ENCODE measurements around the gene SPIN2A. TPM values are rescaled to one million over a fixed set of nuclear protein-coding genes. Genes with fewer than 3 reads are reported as not detected.
"Not testable (repeated sequence)": the region's sequence is repeated elsewhere in the genome, so short reads cannot be mapped to it uniquely, and the experiment has no call there.

The SPIN2A gene
- polyA plus RNA-seq, 3 donors from 2014 or later = 0.09 TPM; not detected in 2

DNA sequence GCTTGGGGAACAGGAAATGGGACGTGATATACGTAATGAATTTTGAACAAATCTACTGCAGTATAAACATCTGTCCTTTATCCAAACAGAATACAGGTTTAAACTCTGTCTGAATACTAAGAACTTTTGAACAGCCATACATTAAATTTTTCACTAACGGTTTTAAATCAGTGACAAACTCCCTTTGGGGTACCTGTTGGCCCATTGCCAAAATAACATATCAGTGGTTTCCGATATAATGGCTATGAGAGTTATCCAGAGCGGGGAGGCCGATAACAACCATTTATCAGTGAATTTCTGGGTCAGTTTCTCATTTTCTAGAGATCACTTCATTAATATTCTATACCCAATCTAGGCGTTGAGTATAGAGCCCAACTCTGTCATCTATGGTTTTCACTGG, 5.2 kb downstream of the SPIN2A start:
- H3K4me3 Mint-ChIP-seq = no peak overlapping the region
- H3K36me3 Mint-ChIP-seq = peaks cover 0 to 5% (median 0%) of the 10 kb centered on the region in 3 donors
- no peak overlapping the region for H3K27ac Mint-ChIP-seq

DNA sequence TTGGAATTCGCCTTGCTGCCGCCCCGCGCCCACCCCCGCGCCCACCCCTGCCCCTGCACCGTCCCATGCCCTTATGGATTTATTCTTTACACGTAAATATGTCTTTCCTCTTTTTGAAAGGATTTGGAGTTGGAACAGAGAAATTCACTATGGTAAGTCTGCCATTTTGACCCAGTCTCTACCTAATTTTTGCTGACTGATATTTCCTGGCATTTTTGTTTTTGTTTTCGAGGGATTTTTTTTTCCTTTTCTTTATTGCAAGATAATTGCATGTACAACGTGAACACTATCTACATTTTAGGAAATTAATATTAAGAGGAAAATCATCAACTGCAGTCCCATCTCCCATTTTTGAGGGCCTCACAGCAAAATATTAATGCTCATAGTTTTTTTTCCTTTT, 15.4 kb downstream of the SPIN2A start:
- Mint-ChIP-seq H3K27me3 (ENCODE audit: low read depth in 3 of 3) (peaks cover 3% of the 10 kb centered on the region in 3 donors), H3K4me1 (peaks cover 6 to 7% of the 10 kb centered on the region in 2 donors)

More for the DNA sequence above, 5.2 kb downstream of the SPIN2A start:
- no peak for DNase-seq
- Mint-ChIP-seq H3K27me3 (ENCODE audit: low read depth in 3 of 3) (peaks cover 0 to 2% (median 0%) of the 10 kb centered on the region in 3 donors), H3K4me1 (no peaks in the 10 kb centered on the region), H3K9me3 (no peaks in the 10 kb centered on the region)

DNA sequence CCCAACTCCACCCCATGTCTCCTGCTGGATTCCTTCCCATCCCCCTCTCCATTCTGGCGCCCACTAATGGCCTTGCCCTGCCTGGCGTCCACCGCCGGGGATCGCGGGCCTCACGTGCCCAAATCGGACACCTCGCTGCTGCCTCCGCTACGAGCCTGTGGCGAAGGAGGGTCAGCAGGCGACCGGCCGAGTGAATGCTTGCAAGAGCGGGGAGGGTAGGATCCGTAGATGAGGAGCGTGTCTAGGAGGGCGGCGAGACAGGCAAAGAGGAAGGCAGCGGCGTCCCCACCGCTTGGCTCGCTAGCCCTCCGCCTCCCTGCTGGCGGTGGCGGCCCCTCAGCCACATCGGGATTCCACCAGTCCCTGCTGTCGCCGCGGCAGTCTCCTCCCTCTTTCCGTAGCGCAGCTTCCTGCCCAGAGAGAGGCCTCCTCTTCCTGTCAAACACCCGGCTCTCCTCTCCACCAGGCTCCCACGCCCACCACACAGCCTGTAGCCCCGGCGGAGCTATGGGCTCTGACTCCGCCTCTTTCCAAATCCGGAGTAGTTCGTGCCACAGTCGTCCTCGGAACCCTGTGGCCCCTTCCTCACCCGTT, 15.9 kb downstream of the SPIN2A start, which contains the start of gene SPIN2B:
Gene SPIN2B, minus strand, starts transcription at position 387 of the 594 bp plus-strand sequence.
- peak; percentile 73 to 77 (median 76) for DNase-seq
- Mint-ChIP-seq H3K36me3 (peaks cover 0 to 3% (median 0%) of the 10 kb centered on the region in 3 donors), H3K4me3 (peak within 1 kb of the TSS; percentile 92 to 96 (median 94)), H3K27ac (peak within 1 kb of the TSS; percentile 77 to 90 (median 86)), H3K27me3 (ENCODE audit: low read depth in 3 of 3) (peaks cover 3% of the 10 kb centered on the region in 3 donors), H3K9me3 (no peaks in the 10 kb centered on the region), H3K4me1 (peaks cover 6 to 7% of the 10 kb centered on the region in 2 donors)

More for the DNA sequence above, 15.4 kb downstream of the SPIN2A start:
- Mint-ChIP-seq H3K9me3 (no peaks in the 10 kb centered on the region), H3K27ac (peak overlapping the region; percentile 77 to 90 (median 86)), H3K4me3 (peak overlapping the region; percentile 92 to 96 (median 94)), H3K36me3 (peaks cover 0 to 3% (median 0%) of the 10 kb centered on the region in 3 donors)
- no peak for DNase-seq

DNA sequence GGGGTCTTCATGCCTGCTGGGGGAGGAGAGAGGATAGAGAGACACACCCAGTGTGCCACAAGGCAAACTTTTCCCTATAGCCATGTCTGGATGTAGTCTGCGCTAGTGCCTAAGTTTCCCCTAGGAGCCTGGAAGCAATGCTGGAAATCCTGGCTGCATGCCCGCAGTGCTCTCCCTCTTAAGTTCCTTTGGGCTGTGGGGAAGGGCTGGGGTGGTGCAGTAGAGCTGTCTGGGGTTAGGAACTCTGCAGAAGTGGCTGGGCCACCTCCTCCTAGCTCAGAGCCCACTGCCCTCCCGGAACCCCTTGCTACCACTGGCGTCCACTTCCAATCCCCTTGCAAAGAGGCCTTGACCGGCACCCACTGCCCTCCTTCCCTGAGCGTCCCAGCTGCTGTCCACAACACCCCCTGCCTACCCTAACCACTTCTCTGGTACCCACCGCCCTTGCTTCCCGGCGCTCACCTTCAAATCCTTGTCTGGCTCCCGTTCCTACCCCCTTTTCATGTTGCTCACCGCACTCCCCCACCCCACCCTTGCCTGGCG, 16.5 kb downstream of the SPIN2A start:
- H3K4me1 Mint-ChIP-seq; DNase-seq; H3K27me3 Mint-ChIP-seq (ENCODE audit: low read depth in 3 of 3); H3K36me3 Mint-ChIP-seq; H3K9me3 Mint-ChIP-seq: not testable (repeated sequence)
- Mint-ChIP-seq H3K4me3 (peak overlapping the region; percentile 92 to 96 (median 94)), H3K27ac (peak overlapping the region; percentile 75 to 90 (median 86))

DNA sequence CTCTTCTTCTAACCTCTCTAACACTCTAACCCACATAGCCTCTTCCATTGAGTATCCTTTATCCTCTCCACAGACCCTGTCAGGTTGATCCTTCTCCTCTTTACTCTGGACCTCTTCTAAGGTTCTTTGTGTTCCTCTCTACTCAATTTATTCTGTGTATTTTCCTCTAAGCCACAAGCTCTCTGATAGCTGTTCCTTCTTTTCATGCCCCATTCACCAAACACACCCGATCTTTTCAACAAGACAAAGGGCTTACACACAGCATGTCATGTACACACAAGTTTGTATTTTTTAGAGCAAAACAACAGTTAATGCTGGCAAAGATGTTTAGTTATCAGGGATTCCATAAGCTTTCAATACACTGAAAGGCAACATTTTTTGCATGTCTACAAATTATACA, 17.8 kb downstream of the SPIN2A start:
- H3K9me3 Mint-ChIP-seq = no peaks in the 10 kb centered on the region
- no peak overlapping the region for H3K4me3 Mint-ChIP-seq
- peaks cover 0 to 3% (median 3%) of the 10 kb centered on the region in 3 donors for H3K27me3 Mint-ChIP-seq (ENCODE audit: low read depth in 3 of 3)
- H3K36me3 Mint-ChIP-seq = peaks cover 0 to 3% (median 0%) of the 10 kb centered on the region in 3 donors
- DNase-seq = no peak
- H3K4me1 Mint-ChIP-seq = peaks cover 6 to 7% of the 10 kb centered on the region in 2 donors
- peak overlapping the region in 4 of 6 donors; percentile 3 to 56 (median 31) for H3K27ac Mint-ChIP-seq

DNA sequence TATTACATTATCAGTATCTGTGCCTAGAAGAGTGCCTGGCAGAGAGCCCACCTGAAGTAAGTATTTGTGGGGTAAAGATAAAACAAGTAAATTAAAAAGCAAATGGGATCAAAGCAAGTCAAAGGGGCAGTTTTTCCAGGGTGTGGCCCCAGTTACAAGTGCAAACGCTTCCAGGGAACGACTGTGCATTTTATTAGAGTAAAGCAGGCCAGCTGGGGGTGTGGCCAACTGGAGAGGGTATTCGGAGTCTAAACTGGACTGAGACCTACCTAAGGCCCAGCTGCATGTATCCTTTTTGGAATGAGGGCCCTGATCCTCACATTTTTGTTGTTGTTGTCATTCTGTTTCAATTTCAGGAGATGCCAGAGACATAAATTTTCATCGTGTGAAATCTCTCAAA, 19.6 kb downstream of the SPIN2A start:
- H3K4me3 Mint-ChIP-seq; DNase-seq; H3K4me1 Mint-ChIP-seq; H3K27ac Mint-ChIP-seq; H3K36me3 Mint-ChIP-seq; H3K9me3 Mint-ChIP-seq; H3K27me3 Mint-ChIP-seq (ENCODE audit: low read depth in 3 of 3): not testable (repeated sequence)

DNA sequence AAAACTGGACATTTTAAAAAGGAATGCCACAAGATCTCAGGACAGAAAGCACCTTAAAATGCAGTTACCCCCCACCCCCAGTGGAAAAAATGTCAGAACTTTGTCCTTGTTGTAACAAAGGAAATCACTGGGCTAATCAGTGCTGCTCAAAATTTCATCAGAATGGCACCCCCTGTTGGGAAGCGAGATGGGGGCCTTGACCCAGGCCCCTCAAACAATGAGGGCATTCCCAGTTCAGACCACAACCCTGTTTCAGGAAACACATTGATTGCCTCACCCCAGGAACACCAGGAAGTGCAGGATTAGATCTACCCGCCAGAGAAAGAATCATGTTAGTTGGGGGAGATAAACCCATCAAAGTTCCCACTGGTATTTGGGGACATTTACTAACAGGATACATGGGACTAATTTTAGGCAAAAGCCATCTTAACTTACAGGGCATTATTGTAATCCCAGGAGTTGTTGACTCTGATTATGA, 32.2 kb downstream of the SPIN2A start:
- no peak for DNase-seq
- Mint-ChIP-seq H3K27ac (no peak overlapping the region), H3K9me3 (peaks cover 0 to under 1% (median 0%) of the 10 kb centered on the region in 6 donors), H3K36me3 (peaks cover 12 to 14% (median 12%) of the 10 kb centered on the region in 3 donors), H3K4me1 (no peaks in the 10 kb centered on the region), H3K4me3 (no peak overlapping the region), H3K27me3 (ENCODE audit: low read depth in 3 of 3) (peaks cover 3 to 5% (median 3%) of the 10 kb centered on the region in 3 donors)

DNA sequence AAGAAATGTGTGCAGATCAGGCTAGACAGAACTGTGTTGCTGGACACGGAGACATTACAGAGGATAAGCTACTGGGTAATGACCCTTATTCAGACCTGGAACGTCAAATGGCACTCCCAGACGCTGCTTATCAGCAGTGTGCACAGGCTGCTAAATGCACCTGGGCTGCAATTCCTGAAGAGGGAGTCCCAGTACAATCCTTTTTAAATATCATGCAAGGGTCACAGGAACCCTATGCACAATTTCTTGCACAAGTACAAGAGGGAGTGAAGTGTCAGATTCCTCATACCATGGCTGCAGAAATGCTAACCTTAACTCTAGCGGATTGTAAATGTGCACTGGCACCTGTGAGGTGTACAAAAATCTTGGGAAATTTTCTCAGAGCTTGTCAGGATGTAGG, 32.8 kb downstream of the SPIN2A start:
- DNase-seq = no peak
- no peak overlapping the region for H3K27ac Mint-ChIP-seq
- peaks cover 0 to 6% (median 0%) of the 10 kb centered on the region in 6 donors for H3K9me3 Mint-ChIP-seq
- peaks cover 10 to 17% (median 14%) of the 10 kb centered on the region in 3 donors for H3K36me3 Mint-ChIP-seq
- H3K4me3 Mint-ChIP-seq = no peak overlapping the region
- peaks cover 3 to 7% (median 3%) of the 10 kb centered on the region in 3 donors for H3K27me3 Mint-ChIP-seq (ENCODE audit: low read depth in 3 of 3)
- no peaks in the 10 kb centered on the region for H3K4me1 Mint-ChIP-seq

DNA sequence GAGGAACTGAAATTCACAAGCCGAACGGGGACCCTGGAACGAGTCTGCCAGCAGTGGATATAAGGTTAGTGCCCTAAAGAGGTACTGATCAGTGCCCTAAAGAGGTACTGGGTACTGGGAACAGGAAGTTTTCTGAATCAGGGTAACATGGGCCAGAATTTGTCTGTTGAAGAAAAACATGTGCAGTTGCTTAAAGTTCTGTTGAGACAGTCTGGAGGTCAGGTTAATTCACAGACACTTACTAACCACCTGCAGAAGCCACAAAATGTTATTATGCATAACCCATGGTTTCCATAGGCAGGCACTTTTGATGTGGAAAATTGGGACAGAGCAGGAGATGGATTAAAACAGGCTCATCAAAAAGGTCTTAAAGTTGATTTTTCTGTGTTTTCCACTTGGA, 33.7 kb downstream of the SPIN2A start:
- H3K9me3 Mint-ChIP-seq = peaks cover 0 to 6% (median 0%) of the 10 kb centered on the region in 6 donors
- peaks cover 6 to 19% (median 11%) of the 10 kb centered on the region in 3 donors for H3K36me3 Mint-ChIP-seq
- DNase-seq = no peak
- H3K4me1 Mint-ChIP-seq = no peaks in the 10 kb centered on the region
- H3K27ac Mint-ChIP-seq = no peak overlapping the region
- H3K4me3 Mint-ChIP-seq = no peak overlapping the region
- peaks cover 3 to 6% (median 5%) of the 10 kb centered on the region in 3 donors for H3K27me3 Mint-ChIP-seq (ENCODE audit: low read depth in 3 of 3)

DNA sequence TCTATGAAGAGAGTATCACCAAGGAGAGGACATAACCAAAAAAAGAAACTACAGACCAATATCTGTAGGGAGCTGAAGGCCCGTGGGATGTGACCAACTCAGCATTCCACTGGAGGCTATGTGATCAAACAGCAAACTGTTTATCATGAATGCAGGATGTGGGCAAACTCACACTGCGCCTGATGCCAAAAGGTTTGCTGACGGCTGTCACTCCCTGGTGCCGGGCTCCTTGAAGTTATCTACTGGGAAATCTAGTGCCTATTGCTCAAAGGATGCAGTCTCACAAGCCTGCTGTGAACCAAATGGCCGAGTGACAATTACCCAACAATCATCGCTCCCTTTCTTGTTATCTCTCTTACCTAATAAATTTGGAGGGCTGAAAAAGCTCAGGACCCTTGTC, 34.3 kb downstream of the SPIN2A start:
- DNase-seq; H3K4me1 Mint-ChIP-seq; H3K4me3 Mint-ChIP-seq; H3K9me3 Mint-ChIP-seq; H3K27me3 Mint-ChIP-seq (ENCODE audit: low read depth in 3 of 3); H3K27ac Mint-ChIP-seq: not testable (repeated sequence)
- peaks cover 9 to 24% (median 17%) of the 10 kb centered on the region in 3 donors for H3K36me3 Mint-ChIP-seq

Other genes starting within 250 kb of the SPIN2A start
- 1 to 10 TPM; 1.9 to 4.6 (median 4.0) TPM for gene SPIN3, start 141.9 kb downstream of the SPIN2A start, polyA plus RNA-seq
- 10 to 100 TPM; 14.9 to 17.1 (median 16.1) TPM for gene SPIN2B, start 15.8 kb downstream of the SPIN2A start, polyA plus RNA-seq
- gene FAAH2, start 149.3 kb upstream of the SPIN2A start, polyA plus RNA-seq = not detected

Data from immature natural killer cell (primary cell).